IMR-90 (cell line): ENCODE results near the gene HSH2D. TPM values are rescaled to one million over a fixed set of nuclear protein-coding genes. Genes with fewer than 3 reads are reported as not detected.

Source experiments
- ATAC-seq: fragments of 200-7000 bp; cut with Tn5 transposase; 2 replicates; pipeline ENCODE4 v1.9.1; 2020; ENCODE audit warnings: low read depth, mild to moderate bottlenecking, moderate library complexity
- BruUV-seq: library from RNA; stranded (reverse); fragments of 400-500 nt; replicated peaks from 2 replicates; lab custom pipeline; 2021; lab: Mats Ljungman, UMichigan
- CTCF ChIA-PET: fragments of 300-600 bp; formaldehyde crosslinking; extraction: SDS; loops from one replicate; lab custom pipeline; 2021; ENCODE audit warnings: antibody characterized with exemption; lab: Yijun Ruan, JAX
- POLR2A ChIA-PET: fragments of 300-600 bp; sonication (Branson Sonifier 250); formaldehyde crosslinking; loops from one replicate; lab custom pipeline; 2022; ENCODE audit warnings: antibody characterized with exemption; ENCODE audit not compliant: unreplicated experiment; lab: Charles Lee
- DNase-seq: peaks from one replicate; pipeline ENCODE4 v3.0.0; 2013
- H2AFZ ChIP-seq: replicated peaks from 2 replicates; pipeline ENCODE3; 2013; ENCODE audit warnings: low read length, mild to moderate bottlenecking; ENCODE audit not compliant: poor library complexity
- H2AK5ac ChIP-seq: 2 replicates; pipeline ENCODE4 v1.6.1; 2013; ENCODE audit warnings: low read depth, low read length, inconsistent platforms
- H2AK9ac ChIP-seq: replicated peaks from 2 replicates; pipeline ENCODE3; 2013; ENCODE audit warnings: mild to moderate bottlenecking, low read depth, low read length, moderate library complexity; ENCODE audit not compliant: poor library complexity
- H2BK120ac ChIP-seq: 2 replicates; pipeline ENCODE4 v1.6.1; 2013; ENCODE audit warnings: low read depth, low read length, inconsistent platforms
- H2BK15ac ChIP-seq: 3 replicates; pipeline ENCODE4 v1.6.1; 2013; ENCODE audit warnings: low read depth, low read length, inconsistent platforms
- H2BK20ac ChIP-seq: 2 replicates; pipeline ENCODE4 v1.6.1; 2013; ENCODE audit warnings: low read depth, mild to moderate bottlenecking, inconsistent platforms, low read length, moderate library complexity
- H2BK5ac ChIP-seq: 2 replicates; pipeline ENCODE4 v1.6.1; 2013; ENCODE audit warnings: mild to moderate bottlenecking, low read depth, low read length, inconsistent platforms; ENCODE audit not compliant: poor library complexity, severe bottlenecking
- H3K14ac ChIP-seq: replicated peaks from 2 replicates; pipeline ENCODE4 v1.6.1; 2013; ENCODE audit warnings: low read depth, low read length, inconsistent platforms
- H3K18ac ChIP-seq: 2 replicates; pipeline ENCODE4 v1.6.1; 2013; ENCODE audit warnings: low read depth, low read length, control low read depth
- H3K23ac ChIP-seq: 2 replicates; pipeline ENCODE4 v1.6.1; 2013; ENCODE audit warnings: low read depth, low read length, inconsistent platforms
- H3K27ac ChIP-seq: 2 replicates; pipeline ENCODE4 v1.5.1; 2013; ENCODE audit warnings: mild to moderate bottlenecking, control low read depth, low read length; ENCODE audit not compliant: insufficient read depth
- H3K27me3 ChIP-seq: 2 replicates; pipeline ENCODE4 v1.6.1; 2013; ENCODE audit warnings: low read length; ENCODE audit not compliant: control insufficient read depth, insufficient read depth
- H3K36me3 ChIP-seq: 2 replicates; pipeline ENCODE4 v1.6.1; 2013; ENCODE audit warnings: low read length, mixed read lengths; ENCODE audit not compliant: control insufficient read depth, insufficient read depth
- H3K4ac ChIP-seq: 2 replicates; pipeline ENCODE4 v1.6.1; 2013; ENCODE audit warnings: low read depth, low read length, inconsistent platforms
- H3K4me1 ChIP-seq: 2 replicates; pipeline ENCODE4 v1.6.1; 2013; ENCODE audit warnings: low read length, mixed read lengths; ENCODE audit not compliant: control insufficient read depth, insufficient read depth
- H3K4me2 ChIP-seq: 2 replicates; pipeline ENCODE4 v1.6.1; 2013; ENCODE audit warnings: low read depth, mild to moderate bottlenecking, control low read depth, low read length, moderate library complexity
- H3K4me3 ChIP-seq: 2 replicates; pipeline ENCODE4 v1.5.1; 2013; ENCODE audit warnings: low read depth, mild to moderate bottlenecking, control low read depth, low read length, moderate library complexity; ENCODE audit not compliant: insufficient read depth
- H3K56ac ChIP-seq: 2 replicates; pipeline ENCODE4 v1.6.1; 2013; ENCODE audit warnings: low read length, inconsistent platforms; ENCODE audit not compliant: insufficient read depth; ENCODE audit errors: extremely low read depth
- H3K79me1 ChIP-seq, 2 experiments: 2 replicates each; pipeline ENCODE4 v1.6.1; 2013; ENCODE audit warnings: low read length in 2 of 2, inconsistent platforms in 1 of 2, low read depth in 1 of 2
- H3K9ac ChIP-seq: 2 replicates; pipeline ENCODE4 v1.6.1; 2013; ENCODE audit warnings: low read depth, low read length, control low read depth
- H3K9me1 ChIP-seq: 2 replicates; pipeline ENCODE4 v1.6.1; 2013; ENCODE audit warnings: low read length, inconsistent platforms; ENCODE audit not compliant: insufficient read depth
- H3K9me3 ChIP-seq: 2 replicates; pipeline ENCODE4 v1.6.1; 2013; ENCODE audit warnings: low read length; ENCODE audit not compliant: control insufficient read depth, insufficient read depth
- H4K20me1 ChIP-seq: 2 replicates; pipeline ENCODE4 v1.6.1; 2013; ENCODE audit warnings: low read length, inconsistent platforms; ENCODE audit not compliant: insufficient read depth
- H4K5ac ChIP-seq: 2 replicates; pipeline ENCODE4 v1.6.1; 2013; ENCODE audit warnings: mild to moderate bottlenecking, low read depth, low read length, control low read depth
- H4K8ac ChIP-seq, 2 experiments: 2 replicates each; pipeline ENCODE4 v1.6.1; 2013; ENCODE audit warnings: low read depth in 2 of 2, low read length in 2 of 2, control low read depth in 1 of 2, inconsistent platforms in 1 of 2
- H4K91ac ChIP-seq: 2 replicates; pipeline ENCODE4 v1.6.1; 2013; ENCODE audit warnings: low read depth, low read length, inconsistent platforms; ENCODE audit not compliant: insufficient read depth
- BHLHE40 ChIP-seq: fragments of 150-350 bp; IDR thresholded peaks from 2 replicates; pipeline ENCODE4 v1.6.1; 2016; ENCODE audit warnings: mild to moderate bottlenecking, low read depth, low read length
- CEBPB ChIP-seq: IDR thresholded peaks from 2 replicates; pipeline ENCODE4 v1.6.1; 2012; ENCODE audit warnings: low read depth, low read length, improper control_type of control experiment
- WGBS, 2 experiments: methylation state at CpG; one replicate each; pipeline versions ENCODE4 v1.1.5 to v1.1.7; 2013; ENCODE audit warnings: missing lambda C conversion rate in 2 of 2; ENCODE audit not compliant: insufficient read length in 1 of 2; ENCODE audit errors: extremely low coverage in 2 of 2; 5-methylcytosine and 5-hydroxymethylcytosine counted together
- dilution Hi-C: fragments of 300-500 bp; cut with HindIII; formaldehyde crosslinking; loops from one replicate; pipeline ENCODE4 v1.14.3; 2018; ENCODE audit warnings: low sequenced_read_pairs; ENCODE audit not compliant: unreplicated experiment
- in situ Hi-C: fragments of 300-500 bp; cut with MboI; formaldehyde crosslinking; loops from 3 replicates; pipeline ENCODE4 v1.14.3; 2019; ENCODE audit warnings: low sequenced_read_pairs, inconsistent platforms, mixed read lengths
- intact Hi-C: fragments of 100-400 bp; cut with micrococcal nuclease; formaldehyde crosslinking; loops from 2 replicates; pipeline ENCODE4 v1.10.0; 2022
- polyA plus RNA-seq, 3 experiments: library from polyadenylated mRNA; depleted of rRNA; stranded (reverse); fragments of >200 nt; gene quantifications; 2 replicates each; pipeline ENCODE4 v1.2.3, GENCODE V29; 2012; ENCODE audit warnings: low replicate concordance in 1 of 3
- total RNA-seq: library from RNA; depleted of rRNA; stranded (reverse); fragments of >200 nt; gene quantifications from 2 replicates; pipeline ENCODE4 v1.2.3, GENCODE V29; 2012

HSH2D gene
- total and polyA plus RNA-seq, 2 of the 4 experiments (the other 2 are of a cell fraction) = not detected

DNA sequence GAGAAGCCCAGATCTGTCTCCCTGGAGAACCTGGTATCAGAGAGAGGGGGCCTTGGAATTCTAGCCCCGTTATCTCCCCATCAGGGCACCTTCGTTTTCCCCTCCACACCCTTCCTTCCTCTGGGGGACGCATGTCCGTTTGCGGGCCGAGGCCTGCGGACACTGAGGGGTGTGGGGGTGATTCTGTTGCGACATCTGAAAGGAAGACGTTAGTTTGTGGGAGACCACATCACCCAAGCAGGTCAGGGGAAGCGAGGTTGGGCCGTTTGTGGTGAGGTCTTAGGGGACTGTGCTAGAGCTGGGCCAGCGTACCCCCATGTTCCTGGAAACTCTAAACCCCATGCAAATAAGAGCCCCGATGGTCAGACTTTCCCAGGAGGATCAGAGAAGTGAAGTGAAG is 3.7 kb upstream of the HSH2D start:
- H4K5ac ChIP-seq = no peak overlapping the region
- no peak overlapping the region for H3K23ac ChIP-seq
- no peak overlapping the region for H2AFZ ChIP-seq
- peak overlapping the region; percentile 55 for H2AK9ac ChIP-seq
- H3K36me3 ChIP-seq = no peaks in the 10 kb centered on the region
- ATAC-seq (no peak), DNase-seq (no peak)
- no peak overlapping the region for H3K9ac ChIP-seq
- H3K27ac ChIP-seq = no peak overlapping the region
- POLR2A ChIA-PET = no interaction called here
- H3K4me1 ChIP-seq = no peaks in the 10 kb centered on the region
- H4K20me1 ChIP-seq = no peaks in the 10 kb centered on the region; the same call in 1 of the 2 replicates
- no peak overlapping the region for H3K4ac ChIP-seq
- H4K91ac ChIP-seq = no peak overlapping the region
- no peak overlapping the region for H4K8ac ChIP-seq
- no peaks in the 10 kb centered on the region for H3K79me1 ChIP-seq
- no peak overlapping the region for H2BK120ac ChIP-seq
- H2BK20ac ChIP-seq = no peak overlapping the region
- no peak overlapping the region for H2AK5ac ChIP-seq
- H3K56ac ChIP-seq = no peak overlapping the region
- dilution Hi-C loops = no loop called here
- CTCF ChIA-PET = no interaction called here
- no peak overlapping the region for H3K18ac ChIP-seq
- no peak overlapping the region for H2BK15ac ChIP-seq
- H3K14ac ChIP-seq = no peak overlapping the region
- no peak for TF ChIP-seq BHLHE40
- peak; percentile 12; the same call in 1 of the 2 replicates for TF ChIP-seq CEBPB
- H3K27me3 ChIP-seq = no peaks in the 10 kb centered on the region; the same call in 1 of the 2 replicates
- no peak overlapping the region for H3K4me3 ChIP-seq
- no peak overlapping the region for H3K4me2 ChIP-seq
- no peaks in the 10 kb centered on the region for H3K9me1 ChIP-seq
- H2BK5ac ChIP-seq = no peak overlapping the region
- WGBS, 2 experiments = no CpG with 5 or more reads among the region's 13 CpGs
- BruUV-seq = no TSS peak
- intact Hi-C loops = no loop called here
- in situ Hi-C loops = no loop called here
- no peaks in the 10 kb centered on the region for H3K9me3 ChIP-seq
